HEK293 (cell line): ENCODE results near the gene GPR63.
A peak's percentile ranks its signal among the peaks of the same experiment; 100 is the strongest.

Experiments used
- BCL6B ChIP-seq: fragments of 450-650 bp; formaldehyde crosslinking; IDR thresholded peaks from 2 replicates; pipeline ENCODE4 v1.5.1; 2017; ENCODE audit warnings: missing biosample characterization, missing genetic modification characterization
- EGR2 ChIP-seq: fragments of 450-650 bp; formaldehyde crosslinking; IDR thresholded peaks from 2 replicates; pipeline ENCODE4 v1.5.1; 2016; ENCODE audit warnings: low read depth, missing biosample characterization, missing genetic modification characterization
- KLF16 ChIP-seq: fragments of 450-650 bp; formaldehyde crosslinking; IDR thresholded peaks from 2 replicates; pipeline ENCODE4 v1.5.1; 2017; ENCODE audit warnings: missing biosample characterization, missing genetic modification characterization
- PRDM6 ChIP-seq: fragments of 450-650 bp; formaldehyde crosslinking; IDR thresholded peaks from 2 replicates; pipeline ENCODE4 v1.5.1; 2017; ENCODE audit warnings: missing biosample characterization, missing genetic modification characterization
- REST ChIP-seq: fragments of 450-650 bp; formaldehyde crosslinking; IDR thresholded peaks from 2 replicates; pipeline ENCODE4 v1.5.1; 2016; ENCODE audit warnings: missing biosample characterization, missing genetic modification characterization
- SP2 ChIP-seq: fragments of 450-650 bp; formaldehyde crosslinking; IDR thresholded peaks from 2 replicates; pipeline ENCODE4 v1.5.1; 2016; ENCODE audit warnings: missing biosample characterization, missing genetic modification characterization
- SP3 ChIP-seq: fragments of 450-650 bp; formaldehyde crosslinking; IDR thresholded peaks from 2 replicates; pipeline ENCODE4 v1.5.1; 2016; ENCODE audit warnings: missing biosample characterization, missing genetic modification characterization
- YY1 ChIP-seq: fragments of 450-650 bp; formaldehyde crosslinking; IDR thresholded peaks from 2 replicates; pipeline ENCODE4 v1.5.1; 2018; ENCODE audit warnings: missing biosample characterization, missing genetic modification characterization
- ZBTB21 ChIP-seq: fragments of 450-650 bp; formaldehyde crosslinking; IDR thresholded peaks from 2 replicates; pipeline ENCODE4 v1.5.1; 2017; ENCODE audit warnings: missing biosample characterization, missing genetic modification characterization
- ZBTB44 ChIP-seq: fragments of 450-650 bp; IDR thresholded peaks from 2 replicates; pipeline ENCODE4 v1.5.1; 2018; ENCODE audit warnings: missing biosample characterization, mild to moderate bottlenecking, missing genetic modification characterization
- ZEB2 ChIP-seq: fragments of 450-650 bp; formaldehyde crosslinking; IDR thresholded peaks from 2 replicates; pipeline ENCODE4 v1.5.1; 2016; ENCODE audit warnings: missing biosample characterization, missing genetic modification characterization
- ZIC2 ChIP-seq: fragments of 450-650 bp; formaldehyde crosslinking; IDR thresholded peaks from 2 replicates; pipeline ENCODE4 v1.5.1; 2016; ENCODE audit warnings: missing biosample characterization, missing genetic modification characterization
- ZNF114 ChIP-seq: fragments of 450-650 bp; formaldehyde crosslinking; IDR thresholded peaks from 2 replicates; pipeline ENCODE4 v1.5.0; 2017; ENCODE audit warnings: missing biosample characterization, missing genetic modification characterization
- ZNF133 ChIP-seq: fragments of 450-650 bp; formaldehyde crosslinking; IDR thresholded peaks from 2 replicates; pipeline ENCODE4 v1.5.1; 2016; ENCODE audit warnings: missing biosample characterization, missing genetic modification characterization
- ZNF155 ChIP-seq: fragments of 450-650 bp; formaldehyde crosslinking; IDR thresholded peaks from 2 replicates; pipeline ENCODE4 v1.5.1; 2016; ENCODE audit warnings: missing biosample characterization, missing genetic modification characterization
- ZNF16 ChIP-seq: fragments of 450-650 bp; formaldehyde crosslinking; IDR thresholded peaks from 2 replicates; pipeline ENCODE4 v1.5.1; 2016; ENCODE audit warnings: low read depth, missing biosample characterization, missing genetic modification characterization
- ZNF214 ChIP-seq: fragments of 450-650 bp; formaldehyde crosslinking; IDR thresholded peaks from 2 replicates; pipeline ENCODE4 v1.5.1; 2017; ENCODE audit warnings: missing biosample characterization, mild to moderate bottlenecking, missing genetic modification characterization, borderline replicate concordance
- ZNF248 ChIP-seq: fragments of 450-650 bp; formaldehyde crosslinking; IDR thresholded peaks from 2 replicates; pipeline ENCODE4 v1.5.1; 2017; ENCODE audit warnings: missing biosample characterization, missing genetic modification characterization
- ZNF324 ChIP-seq: fragments of 450-650 bp; formaldehyde crosslinking; IDR thresholded peaks from 2 replicates; pipeline ENCODE4 v1.5.1; 2016; ENCODE audit warnings: missing biosample characterization, missing genetic modification characterization
- ZNF391 ChIP-seq: fragments of 450-650 bp; formaldehyde crosslinking; IDR thresholded peaks from 2 replicates; pipeline ENCODE4 v1.5.1; 2016; ENCODE audit warnings: low read depth, missing biosample characterization, missing genetic modification characterization, borderline replicate concordance
- ZNF530 ChIP-seq: fragments of 450-650 bp; formaldehyde crosslinking; IDR thresholded peaks from 2 replicates; pipeline ENCODE4 v1.5.1; 2016; ENCODE audit warnings: low read depth, missing biosample characterization, missing genetic modification characterization
- ZNF610 ChIP-seq: fragments of 450-650 bp; formaldehyde crosslinking; IDR thresholded peaks from 2 replicates; pipeline ENCODE4 v1.5.1; 2016; ENCODE audit warnings: missing biosample characterization, missing genetic modification characterization, borderline replicate concordance
- ZNF639 ChIP-seq: fragments of 450-650 bp; formaldehyde crosslinking; IDR thresholded peaks from 2 replicates; pipeline ENCODE4 v1.5.1; 2016; ENCODE audit warnings: missing biosample characterization, missing genetic modification characterization
- ZNF660 ChIP-seq: fragments of 450-650 bp; IDR thresholded peaks from 2 replicates; pipeline ENCODE4 v1.5.1; 2018; ENCODE audit warnings: missing biosample characterization, mild to moderate bottlenecking, missing genetic modification characterization
- ZNF664 ChIP-seq: fragments of 450-650 bp; formaldehyde crosslinking; IDR thresholded peaks from 2 replicates; pipeline ENCODE4 v1.5.1; 2016; ENCODE audit warnings: missing biosample characterization, missing genetic modification characterization
- ZNF670 ChIP-seq: fragments of 450-650 bp; formaldehyde crosslinking; IDR thresholded peaks from 2 replicates; pipeline ENCODE4 v1.5.1; 2016; ENCODE audit warnings: missing biosample characterization, missing genetic modification characterization, low read depth
- ZNF747 ChIP-seq: fragments of 450-650 bp; formaldehyde crosslinking; IDR thresholded peaks from 2 replicates; pipeline ENCODE4 v1.5.1; 2016; ENCODE audit warnings: missing biosample characterization, missing genetic modification characterization
- ZNF76 ChIP-seq: fragments of 450-650 bp; formaldehyde crosslinking; IDR thresholded peaks from 2 replicates; pipeline ENCODE4; 2016; ENCODE audit warnings: low read depth, missing biosample characterization, missing genetic modification characterization, borderline replicate concordance
- ZNF768 ChIP-seq: fragments of 450-650 bp; formaldehyde crosslinking; IDR thresholded peaks from 2 replicates; pipeline ENCODE4 v1.5.1; 2018; ENCODE audit warnings: missing biosample characterization, mild to moderate bottlenecking, missing genetic modification characterization
- ZSCAN16 ChIP-seq: fragments of 450-650 bp; formaldehyde crosslinking; IDR thresholded peaks from 2 replicates; pipeline ENCODE4 v1.5.1; 2016; ENCODE audit warnings: missing biosample characterization, missing genetic modification characterization
- ZSCAN5A ChIP-seq: fragments of 450-650 bp; formaldehyde crosslinking; IDR thresholded peaks from 2 replicates; pipeline ENCODE4 v1.5.1; 2016; ENCODE audit warnings: missing biosample characterization, missing genetic modification characterization
- ZXDB ChIP-seq: fragments of 450-650 bp; formaldehyde crosslinking; IDR thresholded peaks from 2 replicates; pipeline ENCODE4 v1.5.1; 2016; ENCODE audit warnings: missing biosample characterization, missing genetic modification characterization

The GPR63 gene

GRCh38 chr6:96836631-96837080, 621 bp downstream of the GPR63 start (continued):
- TF ChIP-seq ZNF76 (tag by site-specific recombination): no peak
- no peak for TF ChIP-seq ZNF391 (tag by site-specific recombination)
- no peak for TF ChIP-seq ZSCAN5A
- no peak for TF ChIP-seq ZBTB44 (tag by site-specific recombination)
- TF ChIP-seq KLF16 (tag by site-specific recombination): 0 out of 2 replicates have a peak, but pooled peaks have one; percentile 2
- TF ChIP-seq ZNF639 (tag by site-specific recombination): no peak
- no peak for TF ChIP-seq ZXDB (tag by site-specific recombination)
- TF ChIP-seq BCL6B (tag by site-specific recombination): peak; percentile 51; the same call in 1 of the 2 replicates
- TF ChIP-seq ZNF530 (tag by site-specific recombination): no peak
- no peak for TF ChIP-seq ZSCAN16 (tag by site-specific recombination)
- 0 out of 2 replicates have a peak, but pooled peaks have one; percentile 18 for TF ChIP-seq REST (tag by site-specific recombination)
- no peak for TF ChIP-seq ZNF214 (tag by site-specific recombination)
- TF ChIP-seq PRDM6 (tag by site-specific recombination): no peak
- TF ChIP-seq SP3: no peak
- TF ChIP-seq ZNF660: no peak
- no peak for TF ChIP-seq ZNF16 (tag by site-specific recombination)
- no peak for TF ChIP-seq ZNF670
- TF ChIP-seq ZNF114 (tag by site-specific recombination): no peak
- TF ChIP-seq ZNF610 (tag by site-specific recombination): no peak
- no peak for TF ChIP-seq YY1 (tag by site-specific recombination)
- TF ChIP-seq ZNF768 (tag by site-specific recombination): no peak
- TF ChIP-seq EGR2 (tag by site-specific recombination): no peak
- TF ChIP-seq ZNF747 (tag by site-specific recombination): no peak
- TF ChIP-seq ZIC2: peak; percentile 45; the same call in 1 of the 2 replicates
- no peak for TF ChIP-seq ZBTB21 (tag by site-specific recombination)
- TF ChIP-seq ZNF664 (tag by site-specific recombination): no peak
- no peak for TF ChIP-seq ZEB2 (tag by site-specific recombination)
- TF ChIP-seq ZNF248 (tag by site-specific recombination): no peak
- TF ChIP-seq ZNF133: no peak
- no peak for TF ChIP-seq SP2 (tag by site-specific recombination)
- no peak for TF ChIP-seq ZNF324 (tag by site-specific recombination)
- TF ChIP-seq ZNF155: no peak
